ENCODE results near the gene UBFD1. TPM values are rescaled to one million over a fixed set of nuclear protein-coding genes. Genes with fewer than 3 reads are reported as not detected.
A peak's percentile ranks its signal among the peaks of the same experiment; 100 is the strongest.

Gene UBFD1
- total RNA-seq, 6 experiments from 2014 or later: 27.6 to 50.5 (median 37.4) TPM

GRCh38 chr16:23519282-23519681 lies 38.2 kb upstream of the UBFD1 start:
- no peak for DNase-seq
- WGBS (ENCODE audit: insufficient coverage, low coverage, low lambda C conversion rate, missing lambda C conversion rate): 89% methylated on average over 5 of the region's 5 CpGs
- Histone ChIP-seq H3K27ac (no peak overlapping the region), H3K9me3 (no peaks in the 10 kb centered on the region), H3K4me1 (no peaks in the 10 kb centered on the region), H3K4me3 (no peak overlapping the region), H3K36me3 (peaks cover 0 to 24% (median 11%) of the 10 kb centered on the region in 4 donors), H3K27me3 (no peaks in the 10 kb centered on the region)
- no peak for ATAC-seq
- TF ChIP-seq CTCF (IDR thresholded peaks at IDR 0.05) (no peak), POLR2A (IDR thresholded peaks at IDR 0.05) (no peak)
- intact Hi-C loops (cut with DNase I): no loop called here

DNA sequence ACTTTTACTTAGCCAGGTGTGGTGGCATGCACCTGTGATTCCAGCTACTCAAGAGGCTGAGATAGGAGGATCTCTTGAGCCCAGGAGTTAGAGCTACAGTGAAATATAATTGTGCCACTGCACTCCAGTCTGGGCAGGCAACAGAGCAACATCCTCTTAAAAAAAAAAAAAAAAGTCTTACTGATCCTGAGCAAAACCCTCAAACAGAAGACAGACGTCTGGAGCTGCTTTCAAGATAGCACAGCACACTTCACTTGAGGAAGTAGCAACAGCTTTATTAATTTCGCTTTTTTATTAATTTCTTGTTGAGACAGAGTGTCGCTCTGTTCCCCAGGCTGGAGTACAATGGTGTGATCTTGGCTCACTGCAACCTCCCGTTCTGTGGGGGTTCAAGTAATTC lies 37.0 kb upstream of the UBFD1 start:
- Histone ChIP-seq H3K27me3 (no peaks in the 10 kb centered on the region), H3K4me3 (no peak overlapping the region), H3K4me1 (no peaks in the 10 kb centered on the region), H3K9me3 (no peaks in the 10 kb centered on the region), H3K36me3 (peaks cover 0 to 32% (median 12%) of the 10 kb centered on the region in 4 donors), H3K27ac (no peak overlapping the region)
- DNase-seq (no peak), ATAC-seq (peak in 2 of 4 donors; percentile 12 to 44)
- WGBS (ENCODE audit: insufficient coverage, low coverage, low lambda C conversion rate, missing lambda C conversion rate): 70% methylated on average over 4 of the region's 4 CpGs
- TF ChIP-seq CTCF (IDR thresholded peaks at IDR 0.05) (no peak), POLR2A (IDR thresholded peaks at IDR 0.05) (no peak)
- intact Hi-C loops (cut with DNase I): no loop called here

DNA sequence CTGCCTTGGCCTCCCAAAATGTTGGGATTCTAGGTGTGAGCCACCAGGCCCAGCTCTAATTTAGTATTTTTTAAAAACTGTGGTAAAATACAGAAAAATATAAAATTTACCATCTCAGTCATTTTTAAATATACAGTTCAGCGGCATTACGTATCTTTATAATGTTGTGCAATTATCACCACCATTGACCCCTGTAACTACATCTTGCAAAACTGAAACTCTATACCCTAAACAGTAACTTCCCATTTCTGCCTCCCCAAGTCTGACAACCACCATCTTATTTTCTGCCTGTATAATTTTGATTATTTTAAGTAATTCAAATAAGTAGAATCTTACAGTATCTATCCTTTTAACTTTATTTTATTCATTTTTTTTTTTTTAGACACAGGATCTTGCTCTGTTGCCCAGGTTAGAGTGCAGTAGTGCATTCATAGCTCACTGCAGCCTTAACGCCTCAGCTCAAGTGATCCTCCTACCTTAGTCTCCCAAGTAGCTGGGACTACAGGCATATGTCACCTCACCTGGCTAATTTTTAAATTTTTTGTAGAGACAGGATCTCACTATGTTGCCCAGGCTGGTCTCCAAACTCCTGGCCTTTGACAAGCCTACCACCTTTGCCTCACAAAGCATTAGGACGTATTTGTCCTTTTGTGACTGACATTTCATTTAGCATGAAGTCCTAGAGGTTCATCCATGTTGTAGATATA lies 36.3 kb upstream of the UBFD1 start:
- TF ChIP-seq POLR2A (IDR thresholded peaks at IDR 0.05) (no peak), CTCF (IDR thresholded peaks at IDR 0.05) (no peak)
- no peak overlapping the region for H3K27ac ChIP-seq
- no peak for DNase-seq
- no peaks in the 10 kb centered on the region for H3K4me1 ChIP-seq
- 81% methylated on average over 4 of the region's 4 CpGs for WGBS (ENCODE audit: insufficient coverage, low coverage, low lambda C conversion rate, missing lambda C conversion rate)
- peaks cover 0 to 32% (median 12%) of the 10 kb centered on the region in 4 donors for H3K36me3 ChIP-seq
- intact Hi-C loops (cut with DNase I): no loop called here
- H3K27me3 ChIP-seq: no peaks in the 10 kb centered on the region
- ATAC-seq: peak in 2 of 4 donors; percentile 35 to 40
- H3K4me3 ChIP-seq: no peak overlapping the region
- H3K9me3 ChIP-seq: no peaks in the 10 kb centered on the region

DNA sequence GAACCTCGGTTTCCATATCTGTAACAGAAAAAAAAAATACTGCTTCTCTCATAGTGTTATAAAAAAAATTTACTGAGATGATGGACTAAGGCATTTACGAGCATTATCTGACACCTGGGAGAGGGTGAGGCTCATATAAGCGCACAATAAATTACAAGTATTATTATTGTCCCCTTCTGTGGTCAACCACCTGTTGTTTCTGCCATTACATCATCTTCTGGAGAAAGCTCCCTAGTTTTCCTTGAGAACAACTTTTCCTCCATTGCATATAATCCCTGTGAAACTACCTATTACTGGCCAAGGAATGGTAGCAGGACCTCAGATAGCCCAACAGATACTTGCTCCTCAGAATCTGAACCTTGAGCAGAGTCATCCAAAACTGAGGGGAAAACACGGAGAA lies 35.6 kb upstream of the UBFD1 start:
- H3K9me3 ChIP-seq: no peaks in the 10 kb centered on the region
- DNase-seq: no peak
- no peak overlapping the region for H3K4me3 ChIP-seq
- peaks cover 0 to 32% (median 12%) of the 10 kb centered on the region in 4 donors for H3K36me3 ChIP-seq
- no peak for ATAC-seq
- H3K27ac ChIP-seq: no peak overlapping the region
- TF ChIP-seq POLR2A (IDR thresholded peaks at IDR 0.05): no peak
- no peak for TF ChIP-seq CTCF (IDR thresholded peaks at IDR 0.05)
- WGBS (ENCODE audit: insufficient coverage, low coverage, low lambda C conversion rate, missing lambda C conversion rate): 95% methylated on average over 4 of the region's 4 CpGs
- H3K4me1 ChIP-seq: no peaks in the 10 kb centered on the region
- no peaks in the 10 kb centered on the region for H3K27me3 ChIP-seq
- intact Hi-C loops (cut with DNase I): no loop called here
